Measurements from ENCODE around the gene ZNF205. TPM values are rescaled to one million over a fixed set of nuclear protein-coding genes. Genes with fewer than 3 reads are reported as not detected.

Gene ZNF205
- total and polyA plus RNA-seq, 9 of the 15 experiments (the other 6 are each of a cell fraction or from before 2014, with no cell fraction given), result 2.4 to 11.8 (median 5.1) TPM; not detected in 2

GRCh38 chr16:3063625-3064386 lies 48.6 kb upstream of the ZNF205 start:
- H3K4me1 ChIP-seq (replicated peaks in 1 of 2; ENCODE audit: control insufficient read depth in 2 of 2, insufficient read depth in 2 of 2, low read length in 2 of 2), result peaks cover 8 to 41% of the 10 kb centered on the region in 2 experiments
- 72% methylated on average over 8 of the region's 8 CpGs for WGBS (ENCODE audit: insufficient coverage, low coverage, missing lambda C conversion rate)
- TF ChIP-seq ZNF707 (CRISPR knock-in tag; conservative IDR thresholded peaks at IDR 0.05), result no peak
- peak; percentile 72 to 87; a peak in 2 of 4 replicates for TF ChIP-seq TRIM24 (IDR thresholded peaks at IDR 0.05)
- TF ChIP-seq ILF3 (IDR thresholded peaks at IDR 0.05; ENCODE audit: borderline replicate concordance), result no peak
- TF ChIP-seq GATA2 (CRISPR knock-in tag; IDR thresholded peaks at IDR 0.05), result no peak
- TF ChIP-seq NR4A1 (CRISPR knock-in tag; IDR thresholded peaks at IDR 0.05), result no peak
- TF ChIP-seq NR4A1 (tag; IDR thresholded peaks at IDR 0.05), result no peak
- no peak for TF ChIP-seq ZBTB8A (IDR thresholded peaks at IDR 0.05; ENCODE audit: partially characterized antibody)
- TF ChIP-seq SREBF1 (IDR thresholded peaks at IDR 0.05; ENCODE audit: borderline replicate concordance, low read depth, low read length), result no peak
- TF ChIP-seq ZZZ3 (IDR thresholded peaks at IDR 0.05), result no peak
- no peak for TF ChIP-seq ZEB2 (IDR thresholded peaks at IDR 0.05)
- TF ChIP-seq POLR2G (IDR thresholded peaks at IDR 0.05; ENCODE audit: low read depth, low read length), result no peak
- TF ChIP-seq GTF2F1 (IDR thresholded peaks at IDR 0.05; ENCODE audit: low read depth, low read length), result no peak
- no peak for TF ChIP-seq PHTF2 (CRISPR knock-in tag; IDR thresholded peaks at IDR 0.05)
- TF ChIP-seq NCOA1 (IDR thresholded peaks at IDR 0.05; ENCODE audit: low read depth), result no peak
- no peak for TF ChIP-seq SP1 (CRISPR knock-in tag; IDR thresholded peaks at IDR 0.05)
- TF ChIP-seq ZNF449 (CRISPR knock-in tag; IDR thresholded peaks at IDR 0.05), result no peak
- no peak for TF ChIP-seq RBFOX2 (IDR thresholded peaks at IDR 0.05; ENCODE audit: low read depth, low read length)
- no peak for TF ChIP-seq HDAC3 (IDR thresholded peaks at IDR 0.05; ENCODE audit: borderline replicate concordance, partially characterized antibody)
- no peak for TF ChIP-seq CHCHD3 (CRISPR knock-in tag; IDR thresholded peaks at IDR 0.05)
- TF ChIP-seq ZNF277 (CRISPR knock-in tag; IDR thresholded peaks at IDR 0.05; ENCODE audit: borderline replicate concordance), result no peak
- TF ChIP-seq NFXL1 (CRISPR knock-in tag; IDR thresholded peaks at IDR 0.05), result no peak

More at GRCh38 chr16:3063625-3064386, 48.6 kb upstream of the ZNF205 start:
- no peaks in the 10 kb centered on the region for H3K9me1 ChIP-seq (ENCODE audit: control insufficient read depth, insufficient read depth, low read length)
- BruUV-seq (replicated peaks), result no TSS peak
- in situ Hi-C loops (cut with MboI) (no loop called here), intact Hi-C loops (cut with micrococcal nuclease) (no loop called here)
- H2AFZ ChIP-seq (ENCODE audit: low read depth, low read length), result no peak overlapping the region
- H3K9ac ChIP-seq (ENCODE audit: insufficient read depth in 1 of 2, low read depth in 2 of 2, low read length in 2 of 2), result no peak overlapping the region
- H3K36me3 ChIP-seq (ENCODE audit: control insufficient read depth, insufficient read depth, low read length), result no peaks in the 10 kb centered on the region
- H3K4me2 ChIP-seq (ENCODE audit: insufficient read depth, low read length), result no peak overlapping the region
- H4K20me1 ChIP-seq (replicated peaks; ENCODE audit: control insufficient read depth, insufficient read depth, low read length), result no peaks in the 10 kb centered on the region
- ATAC-seq (no peak), DNase-seq (ENCODE audit: extremely low read depth in 1 of 4, low spot score in 3 of 4) (no peak), FAIRE-seq (no peak)
- H3K27me3 ChIP-seq (ENCODE audit: control insufficient read depth in 2 of 2, insufficient read depth in 2 of 2, low read length in 2 of 2), result no peaks in the 10 kb centered on the region
- ChIA-PET CTCF (ENCODE audit: low intra/inter-chr PET ratio) (interaction anchor here (0.6 kb wide), 1 partner anchor 33 kb away, joined by 3 read pairs; no protein-coding TSS in a partner anchor), POLR2A (interaction anchor here (0.6 to 1.1 kb wide), 5 partner anchors 40 to 201 kb away, joined by 3 to 7 read pairs (median 3); partner anchors contain the start of genes HCFC1R1 and THOC6)
- H3K4me3 ChIP-seq, result no peak overlapping the region
- H3K9me3 ChIP-seq (replicated peaks; ENCODE audit: control insufficient read depth, insufficient read depth, low read depth, low read length), result no peaks in the 10 kb centered on the region
- H3K79me2 ChIP-seq (ENCODE audit: control insufficient read depth, insufficient read depth, low read length), result no peaks in the 10 kb centered on the region; the same call in 2 of the 3 replicates
- H3K27ac ChIP-seq (ENCODE audit: extremely low read depth, low read depth, low read length), result no peak overlapping the region
